GM12878 (cell line): ENCODE measurements around the gene KLHL18. TPM values are rescaled to one million over a fixed set of nuclear protein-coding genes. Genes with fewer than 3 reads are reported as not detected.

Experiments used
- ATAC-seq: fragments of 200-7000 bp; cut with Tn5 transposase; 3 replicates; pipeline ENCODE4 v1.9.1; 2020; ENCODE audit warnings: mild to moderate bottlenecking, moderate library complexity
- BruUV-seq: library from RNA; stranded (reverse); fragments of 400-500 nt; replicated peaks from 2 replicates; lab custom pipeline; 2021; lab: Mats Ljungman, UMichigan
- CTCF ChIA-PET: fragments of 300-600 bp; sonication (Branson Sonifier 250); formaldehyde crosslinking; extraction: SDS; loops from one replicate; lab custom pipeline; 2021; ENCODE audit warnings: inconsistent platforms; lab: Yijun Ruan, JAX
- POLR2A ChIA-PET: fragments of 350-600 bp; formaldehyde crosslinking; extraction: SDS; loops from one replicate; lab custom pipeline; 2021; ENCODE audit warnings: inconsistent platforms; lab: Charles Lee
- RAD21 ChIA-PET: fragments of 300-600 bp; sonication (Branson Sonifier 250); formaldehyde crosslinking; loops from one replicate; lab custom pipeline; 2023; ENCODE audit warnings: antibody characterized with exemption; ENCODE audit not compliant: unreplicated experiment; lab: Charles Lee
- SMC1A ChIA-PET: fragments of 300-600 bp; sonication (Branson Sonifier 250); formaldehyde crosslinking; loops from one replicate; lab custom pipeline; 2023; ENCODE audit not compliant: unreplicated experiment, uncharacterized antibody; lab: Charles Lee
- DNase-seq: peaks from one replicate; pipeline ENCODE4 v3.0.0-alpha.2; 2011; ENCODE audit warnings: low read depth, low spot score
- FAIRE-seq: peaks from 3 replicates; lab custom pipeline; 2011; peaks lifted over from hg19 to GRCh38; lab: Jason Lieb, UNC
- H2AFZ ChIP-seq: 2 replicates; pipeline ENCODE4 v1.6.0; 2011; ENCODE audit warnings: low read depth, low read length, control low read depth; ENCODE audit not compliant: control insufficient read depth
- H3K27ac ChIP-seq: 2 replicates; pipeline ENCODE4 v1.5.1; 2011; ENCODE audit warnings: control low read depth; ENCODE audit not compliant: control insufficient read depth, insufficient read depth
- H3K27me3 ChIP-seq, 2 experiments: replicated peaks in 1 of 2; 2 replicates each; pipeline versions ENCODE4 v1.6.0 to v1.6.1; 2011; ENCODE audit warnings: low read length in 1 of 2; ENCODE audit not compliant: control insufficient read depth in 2 of 2, insufficient read depth in 2 of 2
- H3K36me3 ChIP-seq, 2 experiments: 2 replicates each; pipeline ENCODE4 v1.5.1; 2011; ENCODE audit warnings: low read length in 1 of 2; ENCODE audit not compliant: control insufficient read depth in 2 of 2, insufficient read depth in 2 of 2
- H3K4me1 ChIP-seq: 2 replicates; pipeline ENCODE4 v1.6.1; 2011; ENCODE audit warnings: mild to moderate bottlenecking, low read length, moderate library complexity, mixed read lengths; ENCODE audit not compliant: control insufficient read depth, insufficient read depth
- H3K4me2 ChIP-seq: 2 replicates; pipeline ENCODE4 v1.6.0; 2011; ENCODE audit warnings: control low read depth; ENCODE audit not compliant: control insufficient read depth, insufficient read depth
- H3K4me3 ChIP-seq: fragments of 200-600 bp; sonication (generic); 2 replicates; pipeline ENCODE4 v1.5.1; 2016
- H3K79me2 ChIP-seq: 2 replicates; pipeline ENCODE4 v1.6.0; 2011; ENCODE audit warnings: low read length; ENCODE audit not compliant: control insufficient read depth, insufficient read depth
- H3K9ac ChIP-seq: 2 replicates; pipeline ENCODE4 v1.8.0; 2011; ENCODE audit warnings: low read length, control low read depth, mixed read lengths; ENCODE audit not compliant: control insufficient read depth, insufficient read depth
- H3K9me3 ChIP-seq: replicated peaks from 3 replicates; pipeline ENCODE4 v1.5.1; 2011; ENCODE audit warnings: mild to moderate bottlenecking, low read length; ENCODE audit not compliant: control insufficient read depth, insufficient read depth
- H4K20me1 ChIP-seq: 2 replicates; pipeline ENCODE4 v1.6.0; 2011; ENCODE audit not compliant: control insufficient read depth, insufficient read depth
- ASH2L ChIP-seq: fragments of 300-600, 200-600 bp; sonication (generic); IDR thresholded peaks from 2 replicates; pipeline ENCODE4 v1.6.1; 2017; ENCODE audit warnings: low read depth, mild to moderate bottlenecking, borderline replicate concordance
- BCL11A ChIP-seq: IDR thresholded peaks from 2 replicates; pipeline ENCODE4 v1.6.1; 2011; ENCODE audit warnings: low read depth, low read length
- CBFB ChIP-seq: IDR thresholded peaks from 2 replicates; pipeline ENCODE4 v1.6.1; 2016; ENCODE audit warnings: antibody characterized with exemption, low read depth
- ELK1 ChIP-seq: IDR thresholded peaks from 2 replicates; pipeline ENCODE4 v1.6.1; 2012; ENCODE audit warnings: low read depth, low read length, improper control_type of control experiment
- HCFC1 ChIP-seq: fragments of 150-350 bp; IDR thresholded peaks from 2 replicates; pipeline ENCODE4 v1.6.1; 2014; ENCODE audit warnings: low read length
- IRF5 ChIP-seq: fragments of 450-650 bp; IDR thresholded peaks from 2 replicates; pipeline ENCODE4 v1.6.1; 2017; ENCODE audit warnings: borderline replicate concordance
- LARP7 ChIP-seq: fragments of 450-650 bp; IDR thresholded peaks from 2 replicates; pipeline ENCODE4 v1.6.1; 2017; ENCODE audit warnings: mild to moderate bottlenecking
- RUNX3 ChIP-seq: IDR thresholded peaks from 2 replicates; pipeline ENCODE4 v1.6.1; 2012; ENCODE audit warnings: low read length, inconsistent platforms
- SRF ChIP-seq, 2 experiments: IDR thresholded peaks; 2 replicates each; pipeline ENCODE4 v1.6.1; 2011; ENCODE audit warnings: low read depth in 2 of 2, low read length in 2 of 2, mild to moderate bottlenecking in 1 of 2, moderate library complexity in 1 of 2
- USF1 ChIP-seq: IDR thresholded peaks from 2 replicates; pipeline ENCODE4 v1.6.1; 2011; ENCODE audit warnings: borderline replicate concordance, low read depth, mild to moderate bottlenecking, moderate library complexity, mixed read lengths, low read length; ENCODE audit not compliant: insufficient read depth; ENCODE audit errors: extremely low read length
- WRNIP1 ChIP-seq: IDR thresholded peaks from 2 replicates; pipeline ENCODE4 v1.6.1; 2011; ENCODE audit warnings: low read depth, low read length, improper control_type of control experiment, borderline replicate concordance
- WGBS: methylation state at CpG from one replicate; pipeline ENCODE4 v1.1.6; 2016; ENCODE audit warnings: low lambda C conversion rate; ENCODE audit not compliant: insufficient replicate concordance, insufficient coverage; ENCODE audit errors: missing lambda C conversion rate; 5-methylcytosine and 5-hydroxymethylcytosine counted together
- in situ Hi-C: fragments of 300-500 bp; cut with MboI; formaldehyde crosslinking; loops from 9 replicates; pipeline ENCODE4 v1.14.3; 2018; ENCODE audit warnings: mixed read lengths
- intact Hi-C: fragments of 100-400 bp; cut with micrococcal nuclease; formaldehyde crosslinking; loops from one replicate; pipeline ENCODE4 v1.14.2; 2022; ENCODE audit not compliant: unreplicated experiment
- polyA plus RNA-seq, 11 experiments: library from polyadenylated mRNA; depleted of rRNA in 4 of 11; unstranded in 6 of 11; stranded (reverse) in 5 of 11; fragments of >200 nt; fragmentation: Nextera tagmentation in 4 of 11; fragmentation: Illumina TruSeq in 1 of 11; extraction: Ambion mirVana in 4 of 11; extraction: Trizol in 1 of 11; gene quantifications; 1 replicate in 1 of 11; 2 replicates in 10 of 11; pipeline versions ENCODE4 v1.2.1 to v1.2.3, GENCODE V29; 2011 to 2016; ENCODE audit warnings: inconsistent platforms in 2 of 11, missing spikeins in 2 of 11, low read depth in 1 of 11
- total RNA-seq, 4 experiments: library from RNA; depleted of rRNA in 3 of 4; stranded (reverse); fragments of >200 nt in 3 of 4; fragmentation: Illumina TruSeq in 1 of 4; extraction: Trizol in 1 of 4; gene quantifications; 2 replicates each; pipeline versions ENCODE4 v1.2.1 to v1.2.3, GENCODE V29; 2013 to 2021
- TF ChIP-seq, protein P1 (sequence below): fragments of 450-650 bp; IDR thresholded peaks from 2 replicates; pipeline ENCODE4 v1.6.1; 2018; ENCODE audit warnings: borderline replicate concordance, mild to moderate bottlenecking; ENCODE audit not compliant: partially characterized antibody

The KLHL18 gene
- total and polyA plus RNA-seq, 10 of the 15 experiments (the other 5 are each of a cell fraction or from before 2014, with no cell fraction given), result 24.0 to 69.8 (median 51.7) TPM

GRCh38 chr3:47344971-47345370 lies 62.2 kb downstream of the KLHL18 start:
- WGBS, result 64% methylated on average over 6 of the region's 6 CpGs
- ChIA-PET SMC1A (no interaction called here), CTCF (no interaction called here)
- in situ Hi-C loops, result no loop called here
- DNase-seq, result no peak
- intact Hi-C loops, result no loop called here
- Histone ChIP-seq H3K9ac (no peak overlapping the region), H3K36me3 (peaks cover 15 to 19% of the 10 kb centered on the region in 2 experiments), H3K79me2 (no peaks in the 10 kb centered on the region), H3K4me3 (no peak overlapping the region), H3K4me1 (peaks cover 22% of the 10 kb centered on the region)
- FAIRE-seq, result no peak
- no peak for TF ChIP-seq BCL11A
- TF ChIP-seq HCFC1, result no peak
- no peak for TF ChIP-seq WRNIP1
- TF ChIP-seq CBFB, result no peak
- TF ChIP-seq USF1, result no peak
- TF ChIP-seq ASH2L, result no peak
- no peak for TF ChIP-seq SRF (IDR thresholded peaks at IDR 0.05; ENCODE audit: low read depth in 2 of 2, low read length in 2 of 2)
- TF ChIP-seq ELK1, result no peak
- no peak for TF ChIP-seq IRF5
- no peak for TF ChIP-seq LARP7
- TF ChIP-seq, protein P1, sequence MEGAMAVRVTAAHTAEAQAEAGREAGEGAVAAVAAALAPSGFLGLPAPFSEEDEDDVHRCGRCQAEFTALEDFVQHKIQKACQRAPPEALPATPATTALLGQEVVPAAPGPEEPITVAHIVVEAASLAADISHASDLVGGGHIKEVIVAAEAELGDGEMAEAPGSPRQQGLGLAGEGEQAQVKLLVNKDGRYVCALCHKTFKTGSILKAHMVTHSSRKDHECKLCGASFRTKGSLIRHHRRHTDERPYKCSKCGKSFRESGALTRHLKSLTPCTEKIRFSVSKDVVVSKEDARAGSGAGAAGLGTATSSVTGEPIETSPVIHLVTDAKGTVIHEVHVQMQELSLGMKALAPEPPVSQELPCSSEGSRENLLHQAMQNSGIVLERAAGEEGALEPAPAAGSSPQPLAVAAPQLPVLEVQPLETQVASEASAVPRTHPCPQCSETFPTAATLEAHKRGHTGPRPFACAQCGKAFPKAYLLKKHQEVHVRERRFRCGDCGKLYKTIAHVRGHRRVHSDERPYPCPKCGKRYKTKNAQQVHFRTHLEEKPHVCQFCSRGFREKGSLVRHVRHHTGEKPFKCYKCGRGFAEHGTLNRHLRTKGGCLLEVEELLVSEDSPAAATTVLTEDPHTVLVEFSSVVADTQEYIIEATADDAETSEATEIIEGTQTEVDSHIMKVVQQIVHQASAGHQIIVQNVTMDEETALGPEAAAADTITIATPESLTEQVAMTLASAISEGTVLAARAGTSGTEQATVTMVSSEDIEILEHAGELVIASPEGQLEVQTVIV, result no peak
- no peak for TF ChIP-seq RUNX3
- TF ChIP-seq, all 136 proteins: peak for 0
- ChIA-PET RAD21 (no interaction called here), POLR2A (no interaction called here)
- H3K9me3 ChIP-seq, result no peaks in the 10 kb centered on the region; the same call in 2 of the 3 replicates
- no TSS peak for BruUV-seq
- H3K27me3 ChIP-seq, result no peaks in the 10 kb centered on the region
- H4K20me1 ChIP-seq, result no peaks in the 10 kb centered on the region; the same call in 1 of the 2 replicates
- H3K4me2 ChIP-seq, result no peak overlapping the region
- H3K27ac ChIP-seq, result no peak overlapping the region
- no peak for ATAC-seq
- no peak overlapping the region for H2AFZ ChIP-seq
